PC-9 (cell line): ENCODE results near the gene DCLK2. TPM values are rescaled to one million over a fixed set of nuclear protein-coding genes. Genes with fewer than 3 reads are reported as not detected.

Source experiments
- BruUV-seq: library from RNA; stranded (reverse); fragments of 400-500 nt; replicated peaks from 2 replicates; lab custom pipeline; 2021; lab: Mats Ljungman, UMichigan
- CTCF ChIA-PET: fragments of 300-600 bp; sonication (Branson Sonifier 250); formaldehyde crosslinking; loops from one replicate; lab custom pipeline; 2022; ENCODE audit warnings: antibody characterized with exemption; lab: Charles Lee
- POLR2A ChIA-PET: fragments of 300-600 bp; sonication (Branson Sonifier 250); formaldehyde crosslinking; loops from one replicate; lab custom pipeline; 2022; ENCODE audit warnings: antibody characterized with exemption; ENCODE audit not compliant: unreplicated experiment; lab: Charles Lee
- DNase-seq, 2 experiments: peaks; one replicate each; pipeline versions ENCODE4 v3.0.0 to v3.0.0-alpha.2; 2015 to 2022; ENCODE audit warnings: mixed read lengths in 1 of 2
- H2AFZ ChIP-seq: fragments of 200-600 bp; sonication (generic); 2 replicates; pipeline ENCODE4 v1.8.1; 2017; ENCODE audit warnings: antibody characterized with exemption
- H3F3A ChIP-seq: fragments of 200-600 bp; sonication (generic); 2 replicates; pipeline ENCODE4 v1.8.1; 2017; ENCODE audit warnings: antibody characterized with exemption, mild to moderate bottlenecking, low read depth; ENCODE audit not compliant: insufficient read depth
- H3K27ac ChIP-seq: fragments of 200-600 bp; sonication (generic); 2 replicates; pipeline ENCODE4 v1.6.1; 2016; ENCODE audit warnings: mixed run types
- H3K27me3 ChIP-seq: fragments of 200-600 bp; sonication (generic); 2 replicates; pipeline ENCODE4 v1.6.1; 2016; ENCODE audit warnings: low read depth, mixed run types; ENCODE audit not compliant: insufficient read depth
- H3K36me3 ChIP-seq: fragments of 200-600 bp; sonication (generic); 2 replicates; pipeline ENCODE4 v1.6.1; 2016; ENCODE audit warnings: low read depth, mixed run types
- H3K4me1 ChIP-seq: fragments of 200-600 bp; sonication (generic); replicated peaks from 2 replicates; pipeline ENCODE4 v1.6.1; 2016; ENCODE audit warnings: mixed run types; ENCODE audit not compliant: insufficient read depth
- H3K4me2 ChIP-seq: fragments of 200-600 bp; sonication (generic); 2 replicates; pipeline ENCODE4 v1.6.1; 2017; ENCODE audit warnings: mixed run types
- H3K4me3 ChIP-seq: fragments of 200-600 bp; sonication (generic); 2 replicates; pipeline ENCODE4 v1.6.1; 2016; ENCODE audit warnings: mixed run types
- H3K79me2 ChIP-seq: fragments of 200-600 bp; sonication (generic); 2 replicates; pipeline ENCODE4 v1.6.1; 2017; ENCODE audit warnings: low read depth, mixed run types
- H3K9me2 ChIP-seq: fragments of 200-600 bp; sonication (generic); 2 replicates; pipeline ENCODE4 v1.8.1; 2017; ENCODE audit warnings: mild to moderate bottlenecking; ENCODE audit not compliant: insufficient read depth
- H3K9me3 ChIP-seq: fragments of 200-600 bp; sonication (generic); 2 replicates; pipeline ENCODE4 v1.8.1; 2016; ENCODE audit warnings: low read depth; ENCODE audit not compliant: insufficient read depth
- H4K20me1 ChIP-seq: fragments of 200-600 bp; sonication (generic); 2 replicates; pipeline ENCODE4 v1.8.1; 2017; ENCODE audit not compliant: insufficient read depth
- CTCF ChIP-seq: fragments of 200-600 bp; sonication (generic); conservative IDR thresholded peaks from 2 replicates; pipeline ENCODE4 v1.6.1; 2017; ENCODE audit warnings: mixed run types, antibody characterized with exemption, mild to moderate bottlenecking, moderate library complexity
- EZH2 ChIP-seq: fragments of 200-600 bp; sonication (generic); IDR thresholded peaks from 2 replicates; pipeline ENCODE4 v1.8.0; 2017; ENCODE audit warnings: antibody characterized with exemption, low read depth
- intact Hi-C: fragments of 100-400 bp; cut with micrococcal nuclease; formaldehyde crosslinking; loops from one replicate; pipeline ENCODE4 v1.10.0; 2022; ENCODE audit not compliant: unreplicated experiment
- total RNA-seq: library from RNA; stranded (reverse); gene quantifications from 2 replicates; pipeline ENCODE4 v1.2.3, GENCODE V29; 2021

DCLK2 gene
- total RNA-seq, 1 experiment from 2014 or later = 0.41 TPM

DNA sequence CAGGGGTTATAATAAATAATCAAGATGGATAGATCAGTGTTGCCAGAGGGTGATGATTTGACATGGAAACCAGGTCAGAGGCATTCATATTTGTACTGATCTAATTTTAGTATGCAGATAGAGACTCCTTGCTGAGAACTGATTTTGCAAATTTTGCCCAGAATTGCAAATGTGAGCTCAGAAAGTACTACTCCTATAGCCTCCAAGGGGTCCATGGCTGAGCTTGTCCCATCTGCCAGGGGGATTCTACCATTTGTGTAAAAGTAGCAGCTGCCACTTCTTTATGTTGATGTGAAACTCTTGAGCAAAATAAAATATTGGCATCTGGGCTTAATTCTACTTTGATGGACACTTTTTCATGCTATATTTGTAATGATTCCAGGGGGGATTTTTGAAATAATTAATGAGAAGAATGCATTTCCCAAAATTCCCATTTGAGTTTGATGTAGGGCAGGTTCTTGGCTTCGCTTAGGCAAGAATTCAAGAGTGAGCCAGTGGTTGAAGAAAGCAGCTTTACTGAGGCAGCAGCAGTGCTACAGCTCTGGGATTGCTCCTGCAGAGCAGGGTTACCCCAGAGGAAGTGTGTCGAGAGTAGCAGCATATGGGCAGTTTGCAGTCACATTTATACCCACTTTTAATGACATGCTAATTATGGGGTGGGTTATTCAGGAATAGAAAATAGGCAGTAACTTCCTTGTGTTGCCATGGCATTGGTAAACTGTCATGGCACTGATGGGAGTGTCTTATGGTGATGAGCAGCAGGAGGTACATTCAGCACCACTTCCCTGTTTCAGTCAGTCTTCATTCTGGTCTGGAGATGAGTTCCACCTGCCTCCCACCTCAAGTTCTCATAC, 38.7 kb upstream of the DCLK2 start:
- H3K27me3 ChIP-seq = no peaks in the 10 kb centered on the region
- no peaks in the 10 kb centered on the region; the same call in 1 of the 2 replicates for H3K9me2 ChIP-seq
- intact Hi-C loops = no loop called here
- no peaks in the 10 kb centered on the region for H3K9me3 ChIP-seq
- H3K4me1 ChIP-seq = no peaks in the 10 kb centered on the region
- ChIA-PET CTCF (no interaction called here), POLR2A (no interaction called here)
- H3K4me3 ChIP-seq = no peak overlapping the region
- BruUV-seq = no TSS peak
- no peaks in the 10 kb centered on the region for H3F3A ChIP-seq
- TF ChIP-seq CTCF = no peak
- TF ChIP-seq EZH2 = no peak
- H3K79me2 ChIP-seq = no peaks in the 10 kb centered on the region
- no peak for DNase-seq
- H3K27ac ChIP-seq = no peak overlapping the region
- no peaks in the 10 kb centered on the region for H4K20me1 ChIP-seq
- no peak overlapping the region for H3K4me2 ChIP-seq
- no peak overlapping the region for H2AFZ ChIP-seq
- H3K36me3 ChIP-seq = no peaks in the 10 kb centered on the region

DNA sequence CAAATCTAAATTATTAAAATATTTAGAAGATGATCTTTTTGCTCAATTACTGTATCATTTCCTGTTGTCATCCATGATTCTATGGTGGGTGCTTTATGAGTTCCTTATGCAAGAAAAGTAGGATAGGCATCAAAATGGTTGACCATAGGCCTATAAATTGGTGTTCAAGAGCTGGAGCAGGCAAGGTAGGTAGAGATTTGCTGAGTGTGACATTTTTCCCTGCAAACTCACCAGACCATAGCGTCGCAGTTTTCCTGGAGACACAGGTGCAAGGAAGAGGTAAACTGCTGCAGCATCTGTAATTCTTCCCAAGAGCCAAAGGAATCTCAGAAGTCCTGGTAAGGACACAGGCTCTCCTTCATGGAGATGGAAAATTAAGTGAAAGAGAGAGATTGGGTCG, 33.7 kb upstream of the DCLK2 start:
- Histone ChIP-seq H3K79me2 (no peaks in the 10 kb centered on the region), H3K9me3 (no peaks in the 10 kb centered on the region), H3K36me3 (no peaks in the 10 kb centered on the region), H3F3A (no peaks in the 10 kb centered on the region), H3K27ac (no peak overlapping the region), H3K4me1 (no peaks in the 10 kb centered on the region), H3K4me2 (no peak overlapping the region), H3K9me2 (no peaks in the 10 kb centered on the region; the same call in 1 of the 2 replicates), H3K4me3 (no peak overlapping the region), H3K27me3 (no peaks in the 10 kb centered on the region), H4K20me1 (no peaks in the 10 kb centered on the region), H2AFZ (no peak overlapping the region)
- POLR2A ChIA-PET = no interaction called here
- no TSS peak for BruUV-seq
- CTCF ChIA-PET = no interaction called here
- no peak for DNase-seq
- intact Hi-C loops = no loop called here
- TF ChIP-seq CTCF (no peak), EZH2 (no peak)

- DNase-seq = no peak
- Histone ChIP-seq H3K36me3 (no peaks in the 10 kb centered on the region), H3K4me2 (no peak overlapping the region), H3K4me1 (no peaks in the 10 kb centered on the region), H3K4me3 (no peak overlapping the region), H3K27ac (no peak overlapping the region), H3F3A (no peaks in the 10 kb centered on the region), H4K20me1 (no peaks in the 10 kb centered on the region), H3K27me3 (no peaks in the 10 kb centered on the region), H3K79me2 (no peaks in the 10 kb centered on the region), H2AFZ (no peak overlapping the region), H3K9me3 (no peaks in the 10 kb centered on the region), H3K9me2 (no peaks in the 10 kb centered on the region; the same call in 1 of the 2 replicates)
- ChIA-PET CTCF (no interaction called here), POLR2A (no interaction called here)
- intact Hi-C loops = no loop called here
- TF ChIP-seq EZH2 (no peak), CTCF (no peak)
- BruUV-seq = no TSS peak
Observed at GRCh38 chr4:150045410-150045809, 32.8 kb upstream of the DCLK2 start.
